ENCODE measurements around the gene FAM174C.

The FAM174C gene

DNA sequence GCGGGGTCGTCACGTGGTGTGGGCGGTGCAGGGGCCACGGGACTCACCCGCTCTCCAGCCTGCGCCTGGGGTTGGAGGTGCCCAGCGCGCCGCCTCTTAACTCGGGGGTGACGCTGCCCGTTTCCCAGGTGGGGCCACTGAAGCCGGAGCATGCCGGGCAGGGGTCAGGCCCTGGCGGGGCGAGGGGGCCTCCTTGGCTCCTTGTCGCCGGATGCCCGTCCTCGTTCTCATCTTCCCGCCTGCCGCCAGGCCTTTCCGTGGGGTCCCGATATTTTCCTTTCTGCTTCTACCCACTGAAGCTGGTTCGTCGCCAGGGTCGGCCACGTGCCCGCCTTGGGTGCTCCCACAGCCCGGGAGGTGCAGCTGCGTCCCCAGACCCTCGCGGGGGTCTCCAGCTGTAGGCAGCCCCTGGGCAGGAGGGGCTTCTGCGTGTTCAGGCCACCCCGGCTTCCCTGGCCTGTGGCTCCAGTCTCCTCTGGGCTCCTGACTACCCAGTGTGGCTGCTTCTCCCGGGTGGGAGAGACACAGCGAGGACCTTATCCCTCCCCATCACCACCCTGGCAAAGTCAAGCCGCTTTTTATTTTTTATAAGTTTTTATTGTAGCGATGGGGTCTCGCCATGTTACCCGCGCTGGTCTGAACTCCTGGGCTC lies 772 bp downstream of the FAM174C start:
- DNase-seq, result no peak

DNA sequence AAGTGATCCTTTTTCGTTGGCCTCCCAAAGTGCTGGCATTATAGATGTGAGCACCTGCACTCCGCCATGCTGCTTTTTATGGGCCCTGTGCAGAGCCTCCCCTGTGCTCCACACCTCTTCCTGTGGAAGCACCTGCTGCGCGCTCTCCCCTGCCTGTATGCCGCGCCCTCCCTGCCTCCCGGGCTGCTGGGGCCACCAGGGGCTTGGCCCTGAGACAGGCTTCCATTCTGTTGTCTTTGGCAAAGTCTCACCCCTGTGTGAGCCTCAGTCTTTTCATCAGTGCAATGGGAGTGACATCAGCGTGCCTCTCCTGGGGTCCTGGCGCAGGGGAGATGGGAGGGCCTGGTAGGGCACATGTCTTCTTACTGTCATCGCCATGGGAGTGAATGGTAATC lies 1.3 kb downstream of the FAM174C start:
- DNase-seq, result peak; percentile 48

DNA sequence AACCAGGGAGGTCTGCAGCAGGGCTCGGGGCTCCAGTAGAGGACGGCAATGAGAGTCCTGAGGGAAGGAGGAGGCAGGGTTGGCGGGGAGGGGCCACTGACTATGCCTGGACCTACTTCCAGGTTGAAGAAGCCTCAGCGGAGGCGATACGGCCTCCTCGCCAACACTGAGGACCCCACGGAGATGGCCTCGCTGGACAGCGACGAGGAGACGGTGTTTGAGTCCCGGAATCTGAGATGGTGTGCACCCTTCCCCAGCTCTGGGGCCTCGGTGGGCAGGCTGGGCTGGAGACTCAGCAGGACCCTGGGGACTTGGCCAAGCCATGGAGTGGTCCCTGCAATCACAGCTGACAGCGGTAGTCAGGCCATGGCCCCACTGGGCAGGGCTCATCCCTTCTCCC lies 1.7 kb downstream of the FAM174C start:
- no peak for DNase-seq

DNA sequence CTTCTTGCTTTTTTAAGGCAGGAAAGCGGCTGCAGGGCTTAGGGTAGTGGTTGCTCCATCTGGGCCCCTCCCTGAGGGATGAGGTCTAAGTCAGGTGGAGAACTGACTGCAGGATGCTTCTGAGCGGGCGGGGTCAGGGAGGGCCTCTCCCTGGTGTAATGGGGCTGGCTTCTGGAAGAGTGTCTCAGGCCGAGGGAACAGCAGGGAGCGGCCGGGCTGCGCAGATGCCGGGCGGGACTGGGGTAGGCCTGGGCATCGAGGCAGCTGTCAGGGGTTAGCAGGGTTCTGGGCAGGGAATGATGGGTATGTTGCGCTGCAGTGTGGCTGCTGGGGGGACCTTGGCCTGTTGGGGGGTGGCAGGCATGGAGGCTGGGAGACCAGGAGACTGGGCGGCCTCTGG lies 2.7 kb downstream of the FAM174C start:
- no peak for DNase-seq

DNA sequence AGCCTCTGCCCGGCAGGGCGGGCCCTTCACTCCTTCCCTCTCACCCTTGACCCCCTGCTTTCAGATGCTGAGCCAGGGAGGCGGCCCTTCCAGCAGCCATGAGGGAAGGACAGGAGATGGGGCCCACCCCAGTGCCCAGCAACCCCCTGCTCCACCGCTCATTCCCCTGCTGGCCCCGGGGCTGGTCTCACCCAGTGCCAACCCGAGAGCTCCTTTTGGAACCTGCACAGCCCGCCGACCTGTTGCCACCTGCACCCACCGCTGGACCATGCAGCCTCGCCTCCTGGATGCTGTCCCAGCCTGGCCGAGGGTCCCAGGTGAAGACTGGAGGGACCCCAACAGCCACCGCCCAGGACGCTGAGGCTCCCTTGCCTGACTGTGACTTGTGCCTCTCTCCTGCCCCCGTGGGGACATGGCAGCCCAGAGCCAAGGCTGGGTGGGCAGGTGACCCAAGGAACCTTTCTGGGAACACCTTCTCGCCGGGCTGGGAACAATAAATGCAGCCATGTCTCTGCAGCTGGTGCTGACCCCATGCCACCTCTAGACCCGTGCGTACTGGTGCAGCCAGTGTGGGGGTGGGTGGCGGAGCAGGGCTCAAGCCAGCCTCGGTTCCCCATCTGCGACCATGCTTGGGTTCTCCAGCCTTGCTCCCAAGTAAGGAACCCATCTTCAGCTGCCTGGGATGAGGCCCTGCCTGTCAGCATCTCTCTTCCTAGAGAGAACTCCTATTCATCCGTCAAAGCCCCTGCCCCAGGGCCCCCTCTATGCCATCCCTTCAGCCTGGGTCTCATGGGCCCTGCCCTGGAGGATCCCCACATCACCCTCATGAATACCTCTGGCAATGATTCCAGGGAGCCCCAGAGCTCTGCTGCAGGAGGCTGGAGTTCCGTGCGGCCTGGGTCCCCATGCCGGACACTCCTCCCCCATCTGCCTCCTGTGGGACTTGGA lies 3.7 kb downstream of the FAM174C start:
- DNase-seq, result no peak

DNA sequence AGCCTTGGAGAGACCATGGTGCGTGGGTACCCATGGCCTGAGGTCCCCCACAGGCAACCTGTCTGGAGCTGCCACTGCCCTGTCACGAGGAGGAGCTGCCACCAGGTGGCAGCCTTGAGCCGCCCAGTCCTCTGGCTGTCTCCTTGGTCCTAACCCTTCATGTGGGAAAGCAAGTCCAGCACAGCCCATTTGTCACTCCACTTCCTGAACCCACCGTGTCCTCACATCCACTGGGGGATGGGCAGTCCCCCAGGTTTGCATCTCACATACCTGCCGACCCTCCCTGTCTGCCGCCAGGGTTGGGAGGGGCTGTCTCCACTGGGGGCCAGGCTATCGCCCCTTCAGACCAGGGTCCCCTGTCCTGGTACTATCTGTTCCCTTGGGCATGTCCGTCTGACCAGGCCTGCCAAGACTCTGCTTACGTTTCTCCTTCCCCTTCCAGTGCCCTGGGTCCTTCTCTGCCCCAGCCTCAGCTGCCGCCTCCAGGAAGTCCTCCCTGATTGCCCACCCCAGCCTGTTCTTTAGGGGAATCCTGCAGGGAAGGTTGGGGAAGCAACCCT lies 4.5 kb downstream of the FAM174C start:
- DNase-seq, result peak; percentile 68

DNA sequence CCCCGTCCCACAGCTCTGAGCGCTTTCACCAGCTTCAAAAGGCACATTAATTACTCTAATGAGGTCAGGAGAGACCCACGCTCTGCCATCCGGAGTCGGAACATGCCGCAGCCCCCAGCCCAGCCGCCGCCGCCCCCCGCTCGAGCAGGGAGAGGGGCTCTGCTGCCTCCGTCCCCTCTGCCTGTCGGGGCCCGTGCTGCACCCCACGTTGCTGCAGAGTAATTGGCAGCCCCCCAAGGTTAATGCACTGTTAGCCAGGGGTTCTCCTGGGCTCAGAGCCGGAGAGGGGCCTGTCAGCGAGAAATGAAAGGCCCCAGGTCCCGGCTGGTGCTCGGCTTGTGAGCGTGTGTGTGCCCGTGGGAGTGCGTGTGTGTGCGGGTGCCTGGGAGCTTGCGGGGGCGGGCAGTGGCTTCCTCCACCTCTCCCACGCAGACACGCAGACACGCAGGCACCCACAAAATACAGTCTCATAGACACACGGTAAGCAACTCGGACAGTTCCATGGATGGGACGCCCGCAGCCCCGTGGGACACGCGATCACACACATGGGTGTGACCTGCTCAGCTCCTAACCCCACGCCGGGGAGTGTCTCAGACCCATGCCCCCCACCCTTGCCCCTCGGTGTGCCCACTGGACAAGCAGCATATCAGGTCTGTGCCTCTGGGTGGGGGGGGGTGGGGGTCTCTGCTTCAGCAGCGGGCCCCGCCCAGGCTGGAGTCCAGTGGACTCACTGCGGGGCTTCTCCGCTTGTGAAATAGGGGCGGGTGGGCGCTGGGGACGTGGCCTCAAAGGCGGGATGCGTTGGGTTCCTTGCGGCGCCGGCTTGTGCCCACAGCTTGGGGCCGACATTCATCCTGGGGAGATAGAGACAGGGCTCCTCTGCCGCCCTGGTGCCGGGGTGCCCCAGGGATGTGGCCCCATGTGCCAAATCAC lies 5.6 kb downstream of the FAM174C start:
- DNase-seq, result no peak

DNA sequence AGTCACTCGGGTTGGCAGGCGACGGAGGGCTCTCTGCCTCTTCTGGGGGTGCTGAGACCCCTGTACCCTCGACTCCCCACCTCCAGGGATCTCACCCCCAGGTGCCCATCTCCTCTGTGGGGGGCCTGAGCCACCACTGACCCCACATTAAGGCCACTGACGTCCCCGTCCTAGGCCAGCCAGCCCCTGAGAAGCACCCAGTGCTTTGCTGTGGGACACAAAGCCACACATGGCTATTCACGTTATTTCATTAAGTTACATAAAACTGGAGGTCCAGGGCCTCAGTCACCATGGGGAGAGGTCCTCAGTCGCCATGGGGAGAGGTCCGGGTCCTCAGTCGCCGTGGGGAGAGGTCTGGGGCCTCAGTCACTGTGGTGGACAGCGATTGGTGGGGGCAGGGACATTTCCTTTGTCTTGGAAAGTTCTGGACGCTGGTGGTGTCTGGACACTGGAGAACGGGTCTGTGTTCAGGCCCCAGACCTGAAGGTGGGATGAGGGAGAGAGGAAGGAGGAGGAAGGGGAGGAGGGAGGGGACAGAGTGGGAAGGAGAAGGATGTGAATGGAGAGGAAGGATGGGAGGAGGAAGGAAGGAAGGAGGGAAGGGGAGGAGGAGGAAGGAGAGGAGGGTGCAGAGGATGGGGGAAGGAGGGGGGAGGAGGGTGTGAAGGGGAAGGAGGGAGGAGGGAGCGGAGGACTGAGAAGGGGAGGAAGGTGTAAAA lies 6.4 kb downstream of the FAM174C start:
- no peak for DNase-seq

DNA sequence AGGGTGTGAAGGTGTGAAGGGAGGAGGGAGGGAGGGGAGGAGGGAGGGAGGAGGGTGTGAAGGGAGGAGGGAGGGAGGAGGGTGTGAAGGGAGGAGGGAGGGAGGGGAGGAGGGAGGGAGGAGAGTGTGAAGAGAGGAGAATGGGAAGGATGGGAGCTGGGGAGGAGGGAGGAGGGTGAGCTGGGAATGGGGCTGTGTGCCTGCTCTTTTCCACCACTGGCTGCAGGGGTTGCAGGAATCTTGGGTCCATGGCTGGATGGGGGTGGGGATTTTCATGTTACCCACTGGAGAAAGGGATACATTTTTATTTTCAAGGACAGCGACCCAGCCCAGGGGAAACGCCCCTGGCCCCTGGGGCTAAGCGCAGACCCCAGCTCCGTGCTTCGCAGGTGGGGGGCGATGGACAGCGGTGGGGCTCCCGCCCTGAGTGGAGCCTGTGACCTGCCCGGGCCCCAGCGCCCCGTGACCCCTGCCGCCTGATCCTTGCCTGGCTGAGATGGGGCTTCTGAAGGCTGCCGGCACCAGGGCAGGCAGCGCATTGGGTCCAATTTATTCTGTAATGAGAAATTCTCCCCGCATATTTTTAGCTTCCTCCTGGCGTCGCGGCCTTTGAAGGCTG lies 7.4 kb downstream of the FAM174C start:
- DNase-seq, result no peak

DNA sequence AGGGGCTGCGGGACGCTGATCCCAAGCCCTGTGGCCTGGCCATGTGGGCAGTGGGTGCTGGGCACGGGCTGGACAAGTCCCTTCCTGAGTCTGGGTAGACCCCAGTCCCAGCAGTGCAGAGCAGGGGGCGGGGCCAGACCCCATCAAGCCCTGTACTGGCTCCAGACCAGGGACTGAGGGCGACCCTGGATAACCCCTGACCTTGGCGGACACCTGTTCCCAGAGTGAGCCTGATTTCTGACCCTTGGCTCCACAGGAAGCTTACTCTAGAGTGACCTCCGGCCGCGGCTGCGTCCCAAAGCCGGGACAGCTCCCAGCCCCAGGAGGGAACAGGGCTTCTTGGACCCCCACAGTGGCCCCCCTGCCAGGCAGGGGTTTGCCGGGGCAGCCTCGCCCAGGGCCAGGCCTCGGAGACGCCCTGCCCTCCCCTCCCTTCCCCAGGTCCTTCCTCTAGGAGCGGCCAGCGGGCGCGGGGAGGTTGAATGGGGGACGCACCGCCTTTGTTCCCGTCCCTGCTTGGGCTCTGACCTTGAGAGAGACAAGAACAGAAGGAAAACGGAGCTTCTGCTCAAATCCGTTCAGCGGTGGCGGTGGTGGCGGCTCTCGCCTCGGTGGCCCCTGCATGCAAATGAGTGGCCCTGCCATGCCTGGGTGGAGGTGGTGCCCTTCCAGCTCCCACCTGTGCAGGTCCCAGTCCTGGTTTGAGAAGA lies 8.0 kb downstream of the FAM174C start:
- DNase-seq, result no peak

DNA sequence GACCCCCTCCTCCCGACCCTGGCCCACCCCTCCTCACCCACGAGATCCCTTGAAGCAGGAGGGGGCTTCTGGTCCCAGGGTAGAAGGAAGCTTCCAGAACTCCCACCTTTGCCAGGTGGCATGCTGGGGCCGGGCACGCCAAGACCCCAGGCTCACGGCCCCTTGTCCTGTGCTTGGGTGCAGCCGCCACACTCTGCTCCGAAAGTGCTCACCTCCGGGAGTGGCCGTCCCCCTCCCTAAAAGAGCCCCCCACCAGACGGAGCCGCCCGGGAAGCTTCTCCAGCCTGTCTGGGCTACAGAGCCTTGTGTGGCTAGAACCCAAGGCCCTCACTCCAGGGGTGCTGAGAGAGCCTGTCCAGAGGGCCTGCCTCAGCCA lies 8.6 kb downstream of the FAM174C start:
- no peak for DNase-seq

DNA sequence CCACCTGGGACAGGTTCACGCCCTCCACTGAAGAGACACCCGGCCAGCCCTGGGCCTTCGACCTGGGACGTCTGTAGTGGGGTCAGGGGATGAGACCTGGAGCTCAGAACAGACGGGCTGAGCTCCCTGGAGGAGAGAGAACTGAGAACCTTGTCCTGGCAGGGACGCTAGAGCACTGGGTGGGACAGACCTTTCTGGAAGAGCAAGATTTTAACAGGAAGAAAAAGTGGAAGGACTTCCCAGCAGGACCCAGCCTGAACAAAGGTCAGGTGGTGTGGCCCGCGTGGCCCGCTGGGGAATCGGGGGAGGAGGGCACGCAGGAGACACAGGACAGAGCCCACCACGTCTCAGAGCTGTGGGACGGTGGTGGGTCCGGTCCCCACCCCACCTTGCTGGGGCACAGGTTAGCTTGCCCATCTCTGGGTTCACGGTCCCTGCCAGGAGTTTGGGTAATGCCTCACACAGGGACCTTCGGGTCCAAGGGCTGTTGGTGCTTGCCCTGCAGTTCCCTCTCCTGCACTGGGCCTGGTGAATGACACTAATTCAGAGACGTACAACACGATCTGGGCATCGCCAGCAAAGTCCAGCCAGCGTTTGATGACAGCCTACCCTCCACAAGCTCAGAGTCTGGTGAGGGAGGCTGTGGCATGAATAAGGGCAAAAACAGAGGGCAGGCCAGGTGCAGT lies 9.1 kb downstream of the FAM174C start:
- DNase-seq, result no peak

DNA sequence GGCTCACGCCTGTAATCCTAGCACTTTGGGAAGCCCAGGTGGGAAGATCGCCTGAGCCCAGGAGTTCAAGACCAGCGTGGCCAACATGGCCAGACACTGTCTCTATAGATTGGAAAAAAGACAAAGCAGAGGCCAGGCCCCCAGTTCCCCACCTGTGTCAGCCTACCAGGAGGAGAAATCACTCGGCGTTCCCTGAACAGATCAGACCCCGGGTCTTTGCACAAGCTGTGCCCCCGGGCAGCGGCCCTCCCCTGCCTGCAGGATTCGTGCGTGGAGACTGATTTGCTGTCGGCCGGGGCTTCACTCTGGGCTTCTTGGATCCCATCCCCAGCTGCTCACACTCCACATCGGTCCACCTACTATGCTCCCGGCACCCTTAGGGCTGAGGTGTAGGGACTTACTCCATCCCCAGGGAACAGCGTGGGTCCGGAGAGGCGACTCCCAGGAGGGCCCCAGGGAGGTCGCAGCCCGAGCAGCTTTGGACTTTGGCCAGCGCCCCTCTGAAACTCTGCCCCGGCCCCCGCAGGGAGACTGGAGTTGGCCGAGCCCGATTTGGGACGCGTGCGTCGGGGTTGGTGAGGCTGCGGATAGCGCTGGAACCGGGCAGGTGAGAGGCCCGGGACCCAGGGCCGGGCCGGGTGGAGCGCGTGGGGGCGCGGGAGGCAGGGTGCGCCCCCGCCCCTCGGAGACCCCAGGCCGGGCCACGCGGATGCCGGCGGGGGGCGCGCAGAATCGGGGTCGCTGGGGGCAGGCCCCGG lies 9.8 kb downstream of the FAM174C start:
- no peak for DNase-seq

DNA sequence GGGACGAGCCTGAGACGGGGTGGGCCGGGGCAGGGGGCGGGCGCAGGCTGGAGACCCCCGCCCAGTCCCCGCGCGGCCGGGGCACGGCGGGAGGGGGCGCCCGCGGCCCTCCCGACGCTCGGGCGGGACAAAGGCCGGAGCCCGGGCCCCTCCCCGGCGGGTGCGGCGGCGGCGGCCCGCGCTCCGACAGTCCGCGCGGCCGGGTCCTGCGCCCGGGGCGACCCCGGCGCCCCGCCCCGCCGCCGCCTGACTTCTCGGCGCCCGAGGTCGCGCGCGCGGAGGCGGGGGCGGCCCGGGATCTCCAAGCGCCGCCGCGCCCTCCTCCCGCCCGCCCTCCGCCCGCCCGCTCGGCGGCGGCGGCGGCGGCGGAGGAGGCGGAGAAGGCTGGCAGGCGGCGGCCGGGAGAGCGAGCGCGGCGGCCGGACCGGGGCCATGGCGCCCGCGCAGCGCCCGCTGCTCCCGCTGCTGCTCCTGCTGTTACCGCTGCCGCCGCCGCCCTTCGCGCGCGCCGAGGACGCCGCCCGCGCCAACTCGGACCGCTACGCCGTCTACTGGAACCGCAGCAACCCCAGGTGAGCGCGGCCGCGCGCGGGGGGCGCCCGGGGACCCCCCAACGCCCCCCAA lies 10.5 kb downstream of the FAM174C start, which contains the start of gene EFNA2:
TSS of gene EFNA2 (plus strand) at position 137 of the 624 bp plus-strand sequence. CDS start at position 433, 296 bp downstream.
- no peak for DNase-seq

DNA sequence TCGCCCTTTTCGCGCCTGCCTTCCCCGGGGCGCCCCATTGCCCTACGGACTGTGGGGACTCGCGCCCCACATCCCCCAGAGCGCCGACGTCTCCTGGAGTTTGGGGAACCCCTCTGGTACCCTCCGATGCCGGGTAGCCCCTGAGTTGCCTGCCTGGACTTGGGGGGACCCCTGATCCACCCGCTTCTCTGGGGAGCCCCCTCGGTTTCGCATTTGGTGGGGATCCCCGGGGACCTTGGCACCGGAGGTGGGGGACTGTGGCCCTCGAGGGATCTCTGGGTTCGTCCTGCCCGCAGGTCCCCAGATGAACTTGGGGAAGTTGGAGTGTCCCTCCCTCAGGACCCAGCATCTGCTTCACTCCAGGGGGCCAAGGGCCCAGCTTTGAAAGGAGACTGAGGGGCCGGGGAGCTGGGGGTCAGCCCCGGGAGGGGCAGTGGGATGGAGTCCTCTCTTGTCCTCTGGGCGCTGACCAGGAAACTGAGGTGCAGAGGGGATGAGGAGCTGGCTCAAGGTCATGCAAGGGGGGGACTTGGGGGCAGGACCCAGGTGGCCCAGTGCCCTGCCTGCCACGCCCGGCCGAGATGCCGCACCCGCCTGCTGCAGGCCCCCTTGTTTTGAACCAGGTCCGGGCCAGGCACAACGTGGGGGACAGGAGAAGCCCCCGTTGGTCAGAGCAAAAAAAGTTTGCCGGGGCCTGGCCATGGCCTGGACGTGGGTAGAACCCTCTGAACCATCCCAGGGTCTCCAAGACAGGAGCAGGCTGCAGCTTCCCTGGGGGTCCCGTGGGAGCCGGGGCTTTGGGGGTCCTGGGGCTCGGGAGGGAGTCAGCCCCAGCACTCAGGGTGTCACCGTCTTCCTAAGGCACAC lies 11.4 kb downstream of the FAM174C start:
- no peak for DNase-seq

DNA sequence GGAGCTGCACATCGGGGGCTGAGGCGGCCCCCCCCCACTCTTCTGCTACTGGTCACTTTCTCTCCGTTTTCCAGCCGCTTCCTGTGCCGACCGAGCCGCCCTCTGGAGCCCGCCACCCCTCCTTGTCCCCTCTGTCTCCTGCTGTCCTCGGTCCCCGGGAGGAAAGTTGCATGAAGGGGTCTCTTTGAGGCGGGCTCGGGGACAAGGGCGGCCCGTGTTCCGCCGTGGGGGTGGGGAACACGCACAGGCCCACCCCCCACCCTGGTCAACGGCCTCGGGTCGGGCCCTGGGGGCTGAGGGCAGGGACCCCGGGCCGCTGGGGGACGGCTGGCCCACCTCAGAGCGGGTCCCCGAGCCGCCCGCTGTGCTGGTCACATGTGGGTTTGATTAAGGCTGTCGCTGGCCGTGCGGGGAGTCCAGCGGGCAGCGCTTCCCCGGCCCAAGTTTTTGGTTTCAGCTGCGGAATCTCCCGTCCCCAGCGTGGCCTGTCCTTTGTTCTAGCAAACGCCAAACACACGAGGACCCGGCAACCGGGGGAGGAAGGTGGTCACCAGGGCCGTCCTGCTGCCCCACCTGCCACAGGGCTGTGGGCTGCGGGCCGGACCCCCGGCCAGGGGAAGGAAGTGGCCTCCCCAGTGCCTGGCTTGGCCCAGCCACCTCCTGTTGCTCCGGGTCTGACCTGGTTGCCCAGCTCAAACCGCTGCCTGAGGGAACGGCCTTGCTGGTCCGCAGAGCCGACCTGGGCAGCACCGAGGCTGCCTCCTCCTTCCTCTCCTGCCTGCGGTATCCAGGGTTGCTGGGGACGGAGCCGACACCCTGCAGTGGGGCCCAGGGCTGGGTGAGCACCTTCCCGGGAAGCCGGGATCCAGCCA lies 12.3 kb downstream of the FAM174C start:
- no peak for DNase-seq

DNA sequence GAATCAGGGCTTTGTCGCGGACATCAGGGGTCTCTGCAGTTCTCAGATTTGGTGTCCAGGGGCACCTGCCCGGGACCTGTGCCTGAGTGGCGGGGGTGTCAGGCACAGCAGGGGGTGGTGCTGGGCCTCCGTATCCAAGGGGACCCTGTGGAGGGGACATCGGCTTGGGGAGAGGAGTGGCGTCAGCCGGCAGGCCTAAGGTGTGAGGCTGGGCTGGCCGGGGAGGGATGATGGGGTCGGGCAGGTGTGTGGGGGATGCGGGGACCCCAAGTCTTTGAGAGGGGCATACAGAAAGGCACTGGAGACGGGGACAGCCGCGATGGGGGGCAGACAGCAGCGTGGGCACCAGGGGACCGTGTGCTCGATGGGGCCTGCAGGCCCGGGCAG lies 12.9 kb downstream of the FAM174C start:
- DNase-seq, result no peak
